ENCODE results near the gene NIN.

DNA sequence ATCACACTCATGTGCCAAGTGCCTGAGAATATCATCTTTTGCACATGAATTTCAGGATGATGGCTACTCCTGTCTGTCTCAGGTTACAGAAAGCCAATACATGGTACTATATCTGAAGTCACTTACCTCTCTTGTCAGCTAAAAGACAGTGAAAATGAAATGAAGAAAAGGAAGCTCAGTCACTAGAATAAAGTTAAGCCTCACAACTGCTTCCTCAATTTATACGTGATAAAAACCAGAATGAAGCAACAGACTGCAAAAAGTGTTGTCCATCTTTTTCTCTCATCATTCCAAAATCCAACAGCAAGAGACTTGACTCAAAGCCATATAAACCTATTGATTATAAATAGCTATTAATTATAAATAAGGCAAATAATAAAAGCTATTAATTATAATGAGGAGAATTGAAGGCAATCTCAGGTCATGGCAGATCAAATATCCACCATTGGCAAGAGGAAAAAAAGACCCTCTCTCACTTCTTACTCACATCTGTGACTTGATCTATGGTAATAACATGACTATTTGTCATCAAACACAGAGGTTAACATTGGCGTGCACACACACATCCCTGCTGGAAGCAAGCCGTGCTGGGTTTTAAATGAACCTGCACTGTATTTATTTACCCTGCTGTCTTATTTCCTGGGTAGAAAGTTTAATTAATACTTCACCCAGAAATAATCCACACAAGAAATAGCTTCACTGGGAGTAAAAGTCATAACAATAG, 10.0 kb downstream of the NIN start:
- TF ChIP-seq, protein P1, sequence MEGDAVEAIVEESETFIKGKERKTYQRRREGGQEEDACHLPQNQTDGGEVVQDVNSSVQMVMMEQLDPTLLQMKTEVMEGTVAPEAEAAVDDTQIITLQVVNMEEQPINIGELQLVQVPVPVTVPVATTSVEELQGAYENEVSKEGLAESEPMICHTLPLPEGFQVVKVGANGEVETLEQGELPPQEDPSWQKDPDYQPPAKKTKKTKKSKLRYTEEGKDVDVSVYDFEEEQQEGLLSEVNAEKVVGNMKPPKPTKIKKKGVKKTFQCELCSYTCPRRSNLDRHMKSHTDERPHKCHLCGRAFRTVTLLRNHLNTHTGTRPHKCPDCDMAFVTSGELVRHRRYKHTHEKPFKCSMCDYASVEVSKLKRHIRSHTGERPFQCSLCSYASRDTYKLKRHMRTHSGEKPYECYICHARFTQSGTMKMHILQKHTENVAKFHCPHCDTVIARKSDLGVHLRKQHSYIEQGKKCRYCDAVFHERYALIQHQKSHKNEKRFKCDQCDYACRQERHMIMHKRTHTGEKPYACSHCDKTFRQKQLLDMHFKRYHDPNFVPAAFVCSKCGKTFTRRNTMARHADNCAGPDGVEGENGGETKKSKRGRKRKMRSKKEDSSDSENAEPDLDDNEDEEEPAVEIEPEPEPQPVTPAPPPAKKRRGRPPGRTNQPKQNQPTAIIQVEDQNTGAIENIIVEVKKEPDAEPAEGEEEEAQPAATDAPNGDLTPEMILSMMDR (conservative IDR thresholded peaks at IDR 0.05; ENCODE audit: low read depth, low read length), result no peak
- TF ChIP-seq MAFK (IDR thresholded peaks at IDR 0.05; ENCODE audit: low read depth, low read length) (no peak), CHD1 (IDR thresholded peaks at IDR 0.05; ENCODE audit: low read depth, low read length) (no peak), POLR2A (IDR thresholded peaks at IDR 0.05; ENCODE audit: low read depth, low read length) (no peak)
